Stimulated activated CD8-positive, alpha-beta memory T cell treated with anti-CD3 and anti-CD28 coated beads, Interleukin-4, amount 100 ng/mL, for 24 hours (primary cell): ENCODE data around the gene KCND1.

Experiments used
- DNase-seq: peaks from one replicate; pipeline ENCODE4 v3.0.0-alpha.2; 2020; ENCODE audit warnings: low read depth

KCND1 gene

DNA sequence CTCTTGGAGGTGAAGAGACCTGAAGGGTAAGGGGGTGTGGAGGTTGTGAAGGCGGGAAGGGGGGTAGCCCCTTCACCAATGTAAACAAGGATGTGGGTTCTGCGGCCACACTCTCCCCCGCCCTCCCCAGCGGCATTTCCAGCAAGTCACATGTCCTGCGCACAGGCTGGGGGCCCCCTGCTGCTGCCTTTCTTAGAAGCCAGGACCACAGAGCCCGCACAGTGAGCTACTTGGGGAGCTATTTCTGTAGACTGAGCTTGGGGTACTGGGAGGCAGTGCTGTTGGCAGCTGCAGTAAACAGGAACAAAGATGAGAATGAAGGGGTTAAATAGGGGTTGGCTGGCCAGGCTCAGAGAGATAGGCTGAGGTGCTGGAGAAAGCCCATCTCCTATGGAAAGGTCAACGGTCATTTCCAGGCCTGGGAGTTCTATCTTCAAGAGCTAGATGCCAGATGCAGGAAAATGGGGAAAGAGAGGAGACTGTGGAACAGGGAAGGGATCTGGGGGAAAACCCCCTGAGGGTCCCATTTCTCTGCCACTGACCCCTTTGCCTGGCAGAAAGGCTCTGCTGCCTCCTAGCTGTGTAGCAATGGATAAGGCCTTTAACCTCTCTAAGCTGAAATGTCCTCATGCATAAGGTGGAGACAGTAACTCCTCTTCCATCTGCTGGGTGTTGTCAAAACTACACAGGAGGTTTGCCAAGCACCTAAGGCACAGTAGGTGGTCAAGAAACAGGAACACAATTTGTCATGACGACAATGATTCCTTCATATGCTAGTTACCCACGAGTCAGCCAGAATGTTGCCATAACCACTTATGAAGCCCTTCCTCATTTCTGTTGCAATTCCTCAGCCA, 34.4 kb downstream of the KCND1 start:
- DNase-seq = peak; percentile 86

DNA sequence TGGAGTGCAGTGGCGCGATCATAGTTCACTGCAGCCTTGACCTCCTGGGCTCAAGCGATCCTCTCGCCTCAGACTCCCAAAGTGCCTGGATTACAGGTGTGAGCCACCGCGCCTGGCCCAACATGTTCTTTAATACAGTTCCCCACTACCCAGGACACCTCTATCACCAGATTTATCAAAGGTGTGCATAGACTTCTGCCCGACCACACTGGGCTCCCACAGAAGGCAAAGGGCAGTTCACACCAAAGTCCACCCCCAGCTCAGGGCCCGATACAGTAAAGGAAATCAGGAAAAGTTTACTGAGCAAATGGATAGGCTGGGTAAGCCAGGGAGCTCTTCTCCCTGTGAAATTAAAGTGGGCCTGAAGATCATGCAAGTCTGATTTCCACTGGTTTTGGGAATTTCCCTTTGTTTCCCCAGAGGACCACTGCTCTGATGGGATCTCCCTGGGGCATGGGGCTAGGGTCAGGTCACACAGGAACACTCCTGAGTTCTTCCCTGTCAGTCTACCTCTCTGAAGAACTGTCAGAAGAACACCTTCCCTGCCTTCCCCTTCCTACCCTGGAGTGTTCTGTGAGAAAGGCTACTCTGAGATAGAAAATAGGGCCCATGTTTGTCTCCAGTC, 35.1 kb downstream of the KCND1 start:
- no peak for DNase-seq

DNA sequence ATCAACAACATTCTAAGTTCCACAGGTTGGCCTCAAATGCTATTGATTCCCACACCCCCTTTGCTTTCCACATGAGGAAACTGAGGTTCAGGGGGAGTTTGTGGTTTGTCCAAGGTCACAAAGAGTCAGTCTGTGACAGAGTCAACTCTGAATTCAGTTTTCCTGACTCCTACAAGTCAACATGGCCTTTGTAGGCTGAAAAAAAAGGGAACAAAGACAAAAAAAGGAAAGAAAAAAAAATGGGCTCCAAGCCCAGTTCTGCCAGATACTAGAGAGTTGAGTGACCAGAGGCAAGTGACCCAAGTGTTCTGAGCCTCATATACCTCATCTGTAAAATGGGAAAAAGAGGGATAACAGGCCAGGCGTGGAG, 36.4 kb downstream of the KCND1 start:
- no peak for DNase-seq

GRCh38 chrX:48934581-48935300, 36.9 kb downstream of the KCND1 start:
- DNase-seq = no peak

- DNase-seq = no peak
Observed at GRCh38 chrX:48933757-48934156, 37.9 kb downstream of the KCND1 start.

- no peak for DNase-seq
Observed at GRCh38 chrX:48927736-48928382, 43.8 kb downstream of the KCND1 start.

- DNase-seq = no peak
Observed at GRCh38 chrX:48927123-48927522, 44.5 kb downstream of the KCND1 start.

- no peak for DNase-seq
Observed at GRCh38 chrX:48924270-48924669, 47.4 kb downstream of the KCND1 start.

GRCh38 chrX:48923771-48924170, 47.9 kb downstream of the KCND1 start:
- no peak for DNase-seq

- DNase-seq = no peak
Observed at GRCh38 chrX:48920718-48921104, 50.9 kb downstream of the KCND1 start.

DNA sequence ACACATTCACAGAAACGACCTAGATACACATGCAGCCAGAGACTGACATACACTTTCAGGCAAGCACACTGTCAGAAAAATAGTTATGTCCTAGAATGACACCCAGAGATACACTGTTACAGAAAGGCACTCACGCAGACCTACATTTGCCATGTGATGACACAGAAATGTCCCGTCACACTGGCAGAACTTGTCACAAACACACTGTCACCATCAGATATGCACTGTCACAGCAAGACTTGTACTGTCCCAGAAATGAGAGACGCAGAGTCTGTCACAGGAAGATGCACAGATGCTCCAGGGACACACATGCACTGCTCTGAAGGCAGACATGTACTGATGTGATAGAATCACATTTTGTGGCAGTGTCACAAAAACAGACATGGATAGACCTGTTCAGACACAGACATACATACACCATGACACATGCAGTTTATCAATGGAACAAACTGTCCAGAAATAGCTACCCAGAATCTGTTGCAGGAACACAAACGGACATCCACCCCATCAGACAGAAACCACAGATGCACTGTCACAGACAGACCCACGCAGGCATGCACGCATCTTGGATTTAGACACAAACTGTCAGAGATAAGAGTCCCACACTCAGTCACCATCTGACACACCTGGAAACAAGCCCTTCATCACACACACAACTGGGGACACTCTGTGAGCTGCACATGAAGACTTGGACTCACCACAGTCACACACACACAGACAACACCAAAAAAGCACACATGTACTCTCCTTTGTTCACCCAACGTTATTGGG, 51.5 kb downstream of the KCND1 start:
- DNase-seq = no peak

GRCh38 chrX:48919360-48919841, 52.2 kb downstream of the KCND1 start:
- no peak for DNase-seq

DNA sequence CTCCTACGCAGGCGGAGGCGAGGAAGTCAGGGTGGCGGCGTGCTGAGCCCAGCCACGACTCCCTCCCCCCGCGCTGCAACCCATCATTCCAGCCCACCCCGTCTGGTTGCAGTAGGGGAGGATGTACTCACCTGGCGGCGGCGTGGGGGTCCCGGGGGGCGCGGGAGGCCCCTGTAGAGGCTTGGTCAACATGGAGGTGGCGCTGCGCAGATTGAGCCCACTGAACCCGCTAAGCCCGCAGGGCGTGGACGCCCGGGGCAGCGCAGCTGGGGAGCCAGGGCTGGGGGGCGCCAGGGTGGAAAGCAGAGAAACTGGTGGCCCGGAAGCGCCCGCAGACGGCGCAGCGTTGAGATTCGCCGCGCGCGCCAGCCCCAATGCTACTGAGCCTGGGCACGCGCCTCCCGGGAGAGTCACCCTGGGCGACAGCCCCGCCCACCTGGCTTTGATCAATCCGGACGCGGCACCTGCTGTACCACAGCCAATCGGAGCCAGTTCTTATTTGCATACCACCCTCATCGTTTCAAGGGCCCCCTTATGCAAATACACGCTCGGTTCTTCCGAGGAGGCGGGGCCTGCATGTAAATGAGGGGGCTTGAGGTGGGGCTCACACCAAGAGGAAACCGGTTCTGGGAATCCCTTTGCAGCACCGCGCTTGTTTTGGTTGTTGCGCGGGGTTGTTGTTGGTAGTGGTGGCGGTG, 52.9 kb downstream of the KCND1 start, which contains the start of gene PIM2:
TSS of gene PIM2 (minus strand) at position 382 of the 698 bp plus-strand sequence. CDS start at position 192, 190 bp downstream.
- DNase-seq = peak; percentile 80

DNA sequence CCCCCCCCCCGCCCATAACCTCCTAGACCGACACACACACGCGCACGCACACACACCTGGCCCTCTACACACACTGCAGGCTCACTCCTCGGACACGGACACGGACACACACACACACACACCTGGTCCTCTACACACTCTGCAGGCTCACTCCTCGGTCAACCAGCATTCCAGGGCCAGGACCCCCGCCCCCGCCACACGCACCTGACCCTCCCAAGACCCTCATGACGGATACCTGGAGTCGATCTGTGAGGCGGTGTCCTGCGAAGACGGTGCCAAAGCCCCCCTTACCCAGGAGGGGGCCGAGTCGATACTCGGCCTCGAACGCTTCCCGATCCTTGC, 53.4 kb downstream of the KCND1 start:
- DNase-seq = no peak

- DNase-seq = peak; percentile 79
Observed at GRCh38 chrX:48917139-48918001, 54.3 kb downstream of the KCND1 start.

DNA sequence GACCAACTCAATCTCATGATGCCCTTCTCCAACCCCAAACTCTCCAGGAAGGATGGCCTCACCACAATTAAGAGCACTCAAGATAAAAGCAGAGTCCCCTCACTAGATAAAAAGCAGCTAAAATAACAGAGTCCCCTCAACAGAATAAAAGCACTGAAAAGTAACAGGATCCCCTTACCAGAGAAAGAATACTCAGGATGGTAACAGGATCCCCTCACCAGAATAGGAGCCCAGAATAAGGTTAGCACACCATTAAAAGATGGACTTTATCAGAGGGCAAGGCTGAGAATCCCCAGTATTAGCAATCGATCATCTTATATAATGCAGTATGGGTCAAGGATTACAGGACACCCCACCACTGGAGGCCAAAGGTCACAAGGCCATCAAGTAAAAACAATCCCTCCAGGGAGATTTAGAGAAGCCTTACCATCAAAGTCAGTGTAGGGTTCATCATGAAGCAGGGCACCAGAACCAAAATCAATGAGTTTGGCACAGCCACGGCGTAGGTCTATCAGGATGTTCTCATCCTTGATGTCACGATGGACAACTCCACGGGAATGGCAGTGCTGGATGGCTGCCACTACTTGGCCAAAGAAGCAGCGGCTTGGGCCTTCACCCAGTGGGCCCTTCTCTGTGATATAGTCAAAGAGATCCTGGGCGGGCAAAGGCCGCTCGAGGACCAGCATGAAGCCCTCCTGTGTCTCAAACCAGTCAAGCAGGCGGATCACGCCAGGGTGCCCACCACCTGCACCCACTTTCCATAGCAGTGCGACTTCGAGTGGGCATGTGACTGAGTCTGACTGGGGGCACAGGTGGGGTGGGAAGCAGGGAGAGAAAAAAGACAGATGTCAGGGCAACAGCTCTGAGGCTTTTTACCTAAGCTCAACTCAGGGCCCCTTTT, 56.8 kb downstream of the KCND1 start:
- DNase-seq = no peak

GRCh38 chrX:48913605-48914366, 57.9 kb downstream of the KCND1 start:
- no peak for DNase-seq
